Caki2 (cell line): ENCODE data around the gene ZNF230. TPM values are rescaled to one million over a fixed set of nuclear protein-coding genes. Genes with fewer than 3 reads are reported as not detected.

Source experiments
- DNase-seq: peaks from one replicate; pipeline ENCODE4 v3.0.0-alpha.2; 2015; ENCODE audit warnings: low read depth
- in situ Hi-C: cut with HindIII; loops from 2 replicates; pipeline ENCODE4 v1.10.0; 2016; ENCODE audit warnings: low sequenced_read_pairs, low pct_unique_long_range_greater_than_20kb, mixed read lengths
- total RNA-seq: library from RNA; depleted of rRNA; stranded (reverse); fragments of >200 nt; shearing (Covaris generic); gene quantifications from 2 replicates; pipeline ENCODE4 v1.2.3, GENCODE V29; 2014; ENCODE audit warnings: low replicate concordance; rRNA removed

Gene ZNF230
- total RNA-seq: 4.8 and 6.9 TPM in 2 replicates

DNA sequence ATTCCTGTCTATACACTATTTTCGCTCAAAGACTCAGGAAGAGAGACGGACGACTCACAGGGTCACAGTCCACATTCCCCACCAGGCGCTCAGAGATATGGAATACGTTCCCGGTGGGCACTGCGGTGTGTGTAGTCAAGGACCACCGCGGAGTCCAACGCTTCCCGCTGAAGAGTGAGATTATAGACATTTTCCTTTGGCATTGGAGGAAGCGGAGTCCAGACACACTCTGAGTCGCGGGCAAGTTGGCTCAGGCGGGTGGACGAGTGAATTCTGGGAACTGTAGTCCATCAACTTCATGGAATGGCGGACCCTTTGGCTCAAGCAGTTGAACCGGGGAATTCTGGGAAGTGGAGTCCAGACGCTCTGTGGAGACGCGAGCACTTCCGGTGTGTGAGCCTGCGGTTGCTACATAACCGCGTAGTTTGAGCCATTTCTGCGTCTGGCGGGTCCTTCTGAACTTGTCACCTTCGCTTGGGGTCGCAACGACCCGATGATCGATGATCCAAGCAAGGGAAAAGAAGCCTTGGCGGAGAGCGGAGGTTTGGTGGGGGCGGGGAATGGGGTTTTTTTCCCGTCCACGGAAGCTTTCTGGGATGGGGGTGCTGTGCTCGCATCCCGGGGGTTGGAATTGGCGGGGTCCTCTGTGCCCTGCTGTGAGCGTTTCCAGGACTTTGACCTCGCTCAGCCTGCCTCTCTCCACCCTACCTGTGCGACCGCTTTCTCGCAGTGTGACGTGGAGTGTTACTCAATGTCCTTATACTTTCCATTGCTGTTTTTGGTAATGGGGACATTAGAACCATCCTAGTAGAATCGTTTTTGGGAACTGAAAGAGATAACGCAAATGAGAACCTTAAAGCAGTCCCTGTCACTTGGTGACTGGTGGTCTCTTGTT lies at the start of gene ZNF230:
Gene ZNF230 (plus strand): TSS at position 392 of the 895 bp plus-strand sequence. CDS start 4,122 bp downstream, outside the sequence.
- in situ Hi-C loops: no loop called here
- DNase-seq: peak; percentile 89

DNA sequence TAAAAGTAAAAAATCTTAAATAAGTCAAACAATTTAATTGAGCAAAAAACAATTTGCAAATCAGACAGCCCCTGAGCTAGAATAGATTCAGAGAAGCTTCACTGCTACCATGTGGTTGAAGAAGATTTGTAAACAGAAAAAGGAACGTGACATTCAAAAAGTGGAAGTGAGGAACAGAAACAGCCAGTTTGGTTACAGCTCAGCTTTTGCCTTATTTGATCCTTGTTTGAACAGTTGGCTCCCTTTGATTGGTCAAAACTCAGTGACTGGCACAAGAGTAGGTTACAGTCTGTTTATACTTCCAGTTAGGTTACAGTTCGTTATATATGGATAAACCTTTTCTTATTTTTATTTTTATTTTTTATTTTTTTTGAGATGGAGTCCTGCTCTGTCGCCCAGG lies 45.9 kb upstream of the ZNF230 start:
- DNase-seq: no peak
- in situ Hi-C loops: no loop called here

DNA sequence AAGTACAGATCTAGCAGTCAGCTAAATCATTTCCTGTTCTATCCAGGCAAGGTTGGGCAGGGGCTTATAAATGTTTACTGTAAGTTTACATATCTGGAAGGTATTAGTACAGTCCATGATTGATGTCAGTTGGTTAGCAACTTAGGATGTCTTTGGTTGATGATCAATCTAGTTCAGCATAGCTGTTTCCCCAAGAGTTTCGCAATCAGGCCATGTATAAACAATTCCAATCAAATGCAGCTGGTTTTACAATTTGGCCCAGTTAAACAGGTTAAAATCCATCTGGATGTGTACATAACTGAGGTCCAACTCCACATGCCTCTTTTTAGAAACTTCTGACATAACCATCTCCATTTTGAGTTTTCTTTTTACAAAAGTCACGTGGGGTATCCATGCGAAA lies 44.9 kb upstream of the ZNF230 start:
- no peak for DNase-seq
- in situ Hi-C loops: no loop called here

DNA sequence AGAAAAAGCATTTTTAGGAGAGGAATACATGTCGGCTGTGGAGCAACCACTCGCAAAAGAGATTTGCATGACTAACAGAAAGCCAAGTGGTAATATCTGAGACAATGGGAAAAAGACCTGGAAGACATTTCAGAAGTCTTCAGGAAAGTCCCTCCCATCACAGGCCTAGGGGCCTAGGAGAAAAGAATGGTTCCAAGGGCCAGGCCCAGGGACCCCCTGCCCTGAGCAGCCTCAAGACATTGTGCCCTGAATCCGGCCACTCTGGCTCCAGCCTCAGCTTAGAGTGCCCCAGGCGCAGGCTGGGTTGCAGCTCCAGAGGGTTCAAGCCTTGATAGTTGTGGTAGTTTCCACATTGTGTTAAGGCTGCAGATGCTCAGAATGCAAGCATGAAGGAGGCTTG lies 42.3 kb upstream of the ZNF230 start:
- no peak for DNase-seq
- in situ Hi-C loops: no loop called here

DNA sequence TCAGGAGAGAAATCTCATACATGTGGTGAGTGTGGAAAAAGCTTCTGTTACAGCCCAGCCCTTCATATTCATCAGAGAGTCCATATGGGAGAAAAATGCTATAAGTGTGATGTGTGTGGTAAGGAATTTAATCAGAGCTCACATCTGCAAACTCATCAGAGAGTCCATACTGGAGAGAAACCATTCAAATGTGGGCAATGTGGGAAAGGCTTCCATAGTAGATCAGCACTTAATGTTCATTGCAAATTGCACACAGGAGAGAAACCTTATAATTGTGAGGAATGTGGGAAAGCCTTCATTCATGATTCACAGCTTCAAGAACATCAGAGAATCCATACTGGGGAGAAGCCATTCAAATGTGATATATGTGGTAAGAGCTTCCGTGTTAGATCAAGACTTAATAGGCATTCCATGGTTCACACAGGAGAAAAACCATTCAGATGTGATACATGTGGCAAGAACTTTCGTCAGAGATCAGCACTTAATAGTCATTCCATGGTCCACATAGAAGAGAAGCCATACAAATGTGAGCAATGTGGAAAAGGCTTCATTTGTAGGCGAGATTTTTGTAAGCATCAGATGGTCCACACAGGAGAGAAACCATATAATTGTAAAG lies 36.6 kb upstream of the ZNF230 start:
- in situ Hi-C loops: no loop called here

DNA sequence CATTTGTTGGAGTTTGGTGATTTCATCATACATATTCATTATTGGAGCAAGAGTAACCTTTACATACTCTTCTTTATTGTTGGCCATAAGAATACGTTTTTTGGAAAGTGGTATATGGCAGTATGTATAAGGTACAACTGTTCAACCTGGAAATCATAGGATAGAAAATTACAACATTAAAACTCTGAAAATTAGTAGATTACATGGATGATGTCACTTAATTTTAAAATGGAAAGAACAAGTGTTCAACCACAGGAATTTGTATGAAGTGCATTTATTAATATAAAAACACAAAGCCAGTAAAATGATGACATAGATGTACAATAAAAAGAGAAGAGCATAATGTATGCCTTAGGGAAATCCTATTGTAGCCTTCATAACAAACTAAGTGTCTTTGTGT lies 26.0 kb upstream of the ZNF230 start:
- in situ Hi-C loops: no loop called here
- DNase-seq: no peak

More for the DNA sequence above, 36.6 kb upstream of the ZNF230 start:
- DNase-seq: peak; percentile 28

DNA sequence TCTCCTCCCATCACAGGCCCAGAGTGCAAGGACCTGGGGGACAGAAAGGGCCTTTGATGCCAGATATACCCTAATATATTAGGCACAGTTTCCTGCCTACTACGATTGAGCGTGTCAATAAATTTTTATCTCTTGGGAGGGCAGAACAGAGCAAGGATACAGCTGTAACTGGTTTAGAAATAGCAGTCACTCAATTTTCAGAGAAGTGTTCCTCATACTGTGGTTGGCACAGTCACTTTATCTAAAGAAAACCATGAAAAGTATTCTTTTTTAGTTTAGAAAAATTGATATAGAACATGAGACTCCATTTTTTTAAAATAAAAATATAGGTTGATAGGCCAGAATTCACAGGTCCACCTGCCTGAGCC lies 19.2 kb upstream of the ZNF230 start:
- in situ Hi-C loops: no loop called here
- no peak for DNase-seq

DNA sequence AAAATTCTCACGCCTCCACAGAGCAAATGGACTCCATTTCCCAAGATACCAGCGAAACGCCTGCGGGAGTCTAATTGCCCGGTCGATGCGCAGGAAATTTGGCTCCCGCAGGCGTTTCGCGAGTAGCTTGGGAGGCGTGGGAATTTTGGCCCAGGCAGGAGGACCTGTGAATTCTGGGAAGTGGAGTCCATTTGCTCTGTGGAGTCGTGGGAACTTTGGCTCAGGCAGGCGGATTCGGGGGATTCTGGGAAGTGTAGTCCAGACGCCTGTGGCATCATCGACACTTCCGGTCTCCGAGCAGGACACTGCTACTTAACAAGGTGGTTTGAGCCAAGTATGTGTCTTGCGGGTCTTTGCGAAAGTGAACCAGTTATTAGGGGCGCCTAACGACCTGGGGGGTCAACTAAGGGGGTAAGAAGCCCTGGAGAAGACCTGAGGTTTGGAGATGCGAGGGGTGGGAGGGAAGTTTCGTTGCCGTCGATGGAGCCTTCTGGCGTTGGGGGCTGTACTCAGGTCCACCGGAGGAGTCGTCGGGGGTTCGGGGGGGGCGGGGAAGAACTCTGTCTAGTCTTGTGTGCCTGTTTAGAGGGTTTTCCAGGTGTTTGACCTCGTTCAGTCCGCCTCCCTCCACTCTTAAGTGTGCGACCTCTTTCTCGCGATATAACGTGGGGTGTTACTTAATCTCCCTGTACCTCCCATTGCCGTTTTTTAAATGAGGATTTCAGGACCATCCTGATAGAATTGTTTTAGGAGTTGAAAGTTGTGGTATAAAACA lies 18.7 kb upstream of the ZNF230 start, which contains the start of gene ZNF155:
Gene ZNF155 (plus strand): TSS at position 277 of the 775 bp plus-strand sequence. CDS start 4,356 bp downstream, outside the sequence.
- in situ Hi-C loops: no loop called here
- peak; percentile 93 for DNase-seq

DNA sequence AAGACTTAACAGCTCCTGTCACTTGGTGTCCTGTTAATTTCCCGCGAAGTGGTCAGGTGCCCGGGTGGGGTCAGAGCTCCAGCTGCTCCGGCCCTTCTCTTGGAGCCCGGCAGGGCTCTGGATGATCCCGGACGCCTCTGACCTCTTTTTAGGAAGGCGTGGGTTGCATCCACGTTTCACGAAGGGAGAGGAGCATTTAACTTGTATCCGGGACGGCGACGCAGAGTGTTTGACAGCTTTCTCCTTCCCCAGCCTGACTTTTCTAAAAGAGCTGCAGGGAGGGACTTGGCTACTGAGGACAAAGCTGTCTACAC lies 18.1 kb upstream of the ZNF230 start:
- no peak for DNase-seq
- in situ Hi-C loops: no loop called here

DNA sequence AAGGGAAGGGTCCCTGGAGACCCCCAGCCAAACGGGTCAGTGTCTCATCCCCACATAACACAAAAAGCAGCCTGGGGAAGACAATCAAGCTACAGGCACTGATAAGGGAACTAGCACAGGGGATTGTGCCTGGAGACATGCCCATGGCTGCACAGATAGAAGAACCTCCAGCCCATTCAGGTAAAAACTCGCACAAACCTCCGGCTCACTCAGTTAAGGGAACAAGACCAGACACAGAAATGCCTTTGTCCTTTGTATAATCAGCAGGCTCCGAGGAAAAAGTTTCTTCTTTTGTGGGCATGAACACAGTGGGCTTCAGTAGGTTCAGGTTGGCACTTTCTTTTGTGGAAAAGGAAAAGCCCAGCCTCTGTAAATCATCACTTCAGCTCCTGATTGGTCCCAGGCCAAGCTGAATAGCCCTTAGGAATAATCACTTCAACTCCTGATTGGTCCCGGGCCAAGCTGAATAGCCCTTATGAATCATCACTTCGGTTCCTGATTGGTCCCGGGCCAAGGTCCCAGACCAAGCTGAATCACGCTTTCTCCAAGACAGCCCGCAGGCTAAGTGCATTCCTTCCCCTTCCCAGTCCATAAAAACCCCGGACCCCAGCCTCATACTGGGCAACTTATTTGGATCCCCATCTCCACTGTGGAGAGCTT lies 5.0 kb upstream of the ZNF230 start:
- in situ Hi-C loops: no loop called here
- DNase-seq: peak; percentile 29

DNA sequence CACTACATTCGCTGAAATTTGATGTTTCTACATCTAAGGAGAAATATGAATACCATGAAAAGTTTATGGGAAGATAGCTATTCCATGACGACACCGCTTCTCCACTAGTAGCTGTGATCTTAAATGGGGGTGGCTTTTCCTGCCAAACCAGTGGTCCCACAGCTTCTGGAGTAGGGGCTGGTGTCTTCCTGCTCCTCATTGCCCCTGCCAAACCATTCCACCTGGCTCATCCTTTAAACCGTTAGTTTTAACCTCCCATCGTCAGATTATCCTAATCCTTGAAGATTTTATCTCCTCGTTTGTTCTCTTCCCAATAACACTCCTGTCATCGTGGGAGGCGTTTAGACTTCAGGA lies 568 bp upstream of the ZNF230 start:
- in situ Hi-C loops: no loop called here

DNA sequence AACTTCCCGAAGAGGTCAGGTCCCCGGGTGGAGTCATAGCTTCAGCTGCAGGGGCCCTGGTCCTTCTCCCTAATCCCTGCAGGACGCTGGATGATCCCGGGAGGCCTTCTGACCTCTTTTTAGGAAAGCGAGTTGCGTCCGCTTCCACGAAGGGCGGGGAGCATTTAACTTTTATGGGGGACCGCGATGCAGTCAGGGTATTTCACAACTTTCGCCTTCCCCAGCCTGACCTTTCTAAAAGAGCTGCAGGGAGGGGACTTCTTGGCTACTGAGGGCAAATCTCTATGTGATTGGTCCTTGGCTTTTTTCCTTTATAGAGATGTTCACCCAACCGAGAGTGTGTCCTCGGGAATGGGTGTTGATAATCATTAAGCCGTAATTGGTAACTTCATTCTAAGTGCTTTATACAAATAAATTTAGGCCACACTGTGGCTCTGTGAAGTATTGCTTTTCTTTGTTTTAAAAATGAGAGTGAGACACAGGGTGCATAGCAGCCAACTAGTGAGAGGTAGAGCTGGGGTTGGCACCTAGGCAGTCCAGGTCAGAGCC lies 778 bp downstream of the ZNF230 start:
- peak; percentile 71 for DNase-seq
- in situ Hi-C loops: no loop called here

More for the DNA sequence above, 568 bp upstream of the ZNF230 start:
- no peak for DNase-seq

DNA sequence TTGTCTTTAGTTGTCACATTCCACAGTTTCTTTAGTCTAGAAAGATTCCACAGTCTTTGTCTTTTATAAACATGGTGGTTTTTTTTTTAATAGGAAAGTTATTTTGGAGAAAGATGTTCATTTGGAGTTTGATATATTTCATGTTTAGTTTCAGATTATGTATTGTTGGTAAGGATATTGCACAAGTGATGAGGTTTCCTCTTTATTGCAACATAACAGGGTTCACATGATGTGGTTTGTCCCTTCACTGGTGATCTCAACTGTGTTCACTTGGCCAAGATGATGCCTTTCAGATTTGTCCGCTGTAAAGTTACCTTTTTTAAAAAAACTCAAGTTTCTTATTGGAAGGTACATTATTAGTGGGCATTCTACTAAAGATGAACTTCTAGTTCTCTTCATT lies 3.2 kb downstream of the ZNF230 start:
- in situ Hi-C loops: no loop called here
- DNase-seq: no peak

DNA sequence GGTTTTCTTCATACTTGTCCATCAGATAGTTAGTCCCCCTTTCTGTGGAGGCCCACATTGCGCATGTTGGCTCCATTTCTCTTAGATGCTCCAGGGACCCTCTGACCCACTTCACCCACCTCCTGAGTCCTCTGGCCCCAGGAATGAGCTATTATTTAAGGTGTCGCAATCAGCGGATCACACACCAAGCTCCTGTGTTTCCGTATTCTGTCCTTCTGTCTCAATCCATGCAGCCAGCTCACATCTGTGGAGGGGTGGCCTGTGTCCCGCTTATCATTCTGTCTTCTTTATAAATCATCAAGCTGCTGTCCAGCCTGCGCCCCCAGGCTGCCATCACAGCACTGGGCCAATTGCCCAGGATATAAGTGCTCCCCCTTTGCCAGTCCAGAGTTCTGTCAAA lies 4.7 kb downstream of the ZNF230 start:
- in situ Hi-C loops: no loop called here
- no peak for DNase-seq

DNA sequence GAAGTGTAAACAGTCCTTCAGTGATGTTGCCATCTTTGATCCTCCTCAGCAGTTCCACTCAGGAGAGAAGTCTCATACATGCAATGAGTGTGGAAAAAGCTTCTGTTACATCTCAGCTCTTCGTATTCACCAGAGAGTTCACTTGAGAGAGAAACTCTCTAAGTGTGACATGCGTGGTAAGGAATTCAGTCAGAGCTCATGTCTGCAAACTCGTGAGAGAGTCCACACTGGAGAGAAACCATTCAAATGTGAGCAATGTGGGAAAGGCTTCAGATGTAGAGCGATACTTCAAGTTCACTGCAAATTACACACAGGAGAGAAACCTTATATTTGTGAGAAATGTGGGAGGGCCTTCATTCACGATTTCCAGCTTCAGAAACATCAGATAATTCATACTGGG lies 7.7 kb downstream of the ZNF230 start:
- in situ Hi-C loops: no loop called here
- no peak for DNase-seq

DNA sequence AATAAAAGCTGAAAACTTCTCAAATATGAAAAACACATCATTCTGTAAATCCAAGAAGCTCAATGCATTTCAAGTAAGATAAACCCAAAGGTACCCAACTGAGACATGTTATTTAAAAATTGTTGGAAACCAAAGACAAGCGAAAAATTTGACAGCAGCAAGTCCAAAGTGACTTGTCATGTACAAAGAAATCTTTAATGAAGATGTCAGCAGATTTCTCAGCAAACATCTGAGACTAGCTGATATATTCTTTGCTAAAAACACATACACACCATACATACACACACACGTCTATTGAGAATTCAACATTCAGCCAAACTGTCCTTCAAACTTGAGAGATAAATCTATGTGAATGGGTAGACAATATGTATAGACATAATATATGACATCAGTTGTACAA lies 16.7 kb downstream of the ZNF230 start:
- in situ Hi-C loops: no loop called here
- no peak for DNase-seq

DNA sequence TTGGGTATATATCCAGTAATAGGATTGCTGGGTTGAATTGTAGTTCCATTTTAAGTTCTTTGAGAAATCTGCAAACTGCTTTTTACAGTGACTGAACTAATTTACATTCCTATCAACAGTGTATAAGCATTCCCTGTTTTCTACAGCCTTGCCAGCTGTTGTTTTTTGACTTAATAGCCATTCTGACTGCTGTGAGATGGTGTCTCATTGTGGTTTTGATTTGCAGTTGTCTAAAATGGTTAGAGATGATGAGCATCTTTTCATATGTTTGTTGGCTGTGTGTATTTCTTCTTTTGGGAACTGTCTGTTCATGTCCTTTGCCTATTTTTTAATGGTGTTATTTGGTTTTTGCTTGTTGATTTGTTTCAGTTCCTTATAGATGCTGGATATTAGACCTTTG lies 18.5 kb downstream of the ZNF230 start:
- in situ Hi-C loops: no loop called here
- no peak for DNase-seq

DNA sequence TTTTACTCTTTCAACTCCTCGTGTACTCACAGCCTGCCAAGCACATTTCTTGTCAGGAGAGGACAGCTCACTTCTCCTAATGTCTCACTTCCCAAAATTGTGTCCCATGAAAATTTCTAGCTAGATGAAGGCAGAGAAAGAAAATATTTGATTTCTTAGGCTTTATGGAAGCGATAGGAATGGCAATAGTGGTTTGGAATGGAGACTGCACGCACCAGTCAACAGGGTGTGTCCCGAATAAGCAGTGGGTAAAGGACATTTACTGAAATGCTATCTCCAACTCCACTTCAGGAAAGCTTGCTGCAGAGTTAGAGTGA lies 22.1 kb downstream of the ZNF230 start:
- DNase-seq: no peak
- in situ Hi-C loops: no loop called here
